ENCODE results near the gene C6orf15. TPM values are rescaled to one million over a fixed set of nuclear protein-coding genes. Genes with fewer than 3 reads are reported as not detected.
A peak's percentile ranks its signal among the peaks of the same experiment; 100 is the strongest.

Gene C6orf15
- total RNA-seq = 5.0 TPM

DNA sequence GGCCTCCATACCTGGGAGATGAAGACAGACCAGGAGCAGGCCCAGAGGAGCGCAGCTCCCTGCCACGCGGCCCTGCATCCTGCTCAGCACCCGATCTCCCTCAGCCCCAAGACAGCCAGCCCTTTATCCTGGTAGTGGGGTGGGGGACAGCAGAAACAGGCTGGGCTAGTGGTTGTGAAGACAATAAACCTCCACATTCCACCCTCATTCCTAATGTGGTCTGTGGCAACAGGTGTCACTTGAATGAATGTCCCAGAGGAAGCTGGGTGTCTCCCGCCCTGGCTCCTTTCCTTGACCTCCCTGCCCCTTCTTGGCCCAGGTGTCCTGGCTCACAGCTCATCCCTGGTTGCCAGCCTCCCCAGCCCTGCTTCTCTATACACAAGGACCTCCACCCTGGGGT, at the start of gene C6orf15:
C6orf15 (minus strand) TSS at position 98 of the 400 bp plus-strand sequence; CDS start at position 78, 20 bp downstream.
- DNase-seq = no peak

GRCh38 chr6:31161216-31162126, 49.1 kb upstream of the C6orf15 start:
- no peak for DNase-seq

DNA sequence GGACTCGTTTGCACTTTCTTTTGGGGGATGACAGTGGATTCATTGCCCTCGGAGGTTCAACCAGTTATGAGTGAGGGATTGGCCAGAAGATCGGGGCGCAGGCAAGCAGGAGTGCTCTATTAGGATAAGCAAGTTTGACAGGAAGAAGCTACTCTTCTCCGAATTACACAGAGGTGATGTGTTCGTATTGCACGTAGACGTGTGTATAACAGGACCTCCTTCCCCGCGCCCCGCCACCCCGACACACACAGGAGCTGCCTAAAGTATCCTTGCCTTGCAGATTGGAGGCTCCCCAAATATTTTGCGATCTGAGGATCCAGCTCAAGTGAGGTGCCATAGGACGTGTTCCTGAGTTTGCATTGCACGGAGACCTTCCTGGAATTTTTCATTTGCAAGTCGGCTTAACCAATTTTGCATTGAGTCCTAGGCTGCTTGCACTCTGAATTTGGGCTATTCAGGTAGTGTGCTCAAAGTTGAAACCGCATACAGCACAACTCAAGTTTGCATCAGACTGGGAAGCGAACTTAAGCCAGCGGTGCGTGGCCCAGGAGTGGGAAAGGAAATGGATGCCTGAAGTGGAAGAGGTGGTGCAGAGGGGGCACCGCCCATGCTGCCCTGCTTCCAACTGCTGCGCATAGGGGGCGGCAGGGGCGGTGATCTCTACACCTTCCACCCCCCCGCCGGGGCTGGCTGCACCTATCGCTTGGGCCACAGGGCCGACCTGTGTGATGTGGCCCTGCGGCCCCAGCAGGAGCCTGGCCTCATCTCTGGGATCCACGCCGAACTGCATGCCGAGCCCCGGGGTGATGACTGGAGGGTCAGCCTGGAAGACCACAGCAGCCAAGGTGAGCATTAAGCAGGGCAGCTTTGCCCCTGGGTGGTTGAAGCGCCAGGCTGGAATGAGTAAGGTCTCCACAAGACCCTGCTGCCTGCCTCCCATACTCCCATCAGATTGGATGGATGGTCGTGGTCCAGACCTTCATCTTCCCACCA, 46.8 kb upstream of the C6orf15 start:
- DNase-seq = peak; percentile 7

DNA sequence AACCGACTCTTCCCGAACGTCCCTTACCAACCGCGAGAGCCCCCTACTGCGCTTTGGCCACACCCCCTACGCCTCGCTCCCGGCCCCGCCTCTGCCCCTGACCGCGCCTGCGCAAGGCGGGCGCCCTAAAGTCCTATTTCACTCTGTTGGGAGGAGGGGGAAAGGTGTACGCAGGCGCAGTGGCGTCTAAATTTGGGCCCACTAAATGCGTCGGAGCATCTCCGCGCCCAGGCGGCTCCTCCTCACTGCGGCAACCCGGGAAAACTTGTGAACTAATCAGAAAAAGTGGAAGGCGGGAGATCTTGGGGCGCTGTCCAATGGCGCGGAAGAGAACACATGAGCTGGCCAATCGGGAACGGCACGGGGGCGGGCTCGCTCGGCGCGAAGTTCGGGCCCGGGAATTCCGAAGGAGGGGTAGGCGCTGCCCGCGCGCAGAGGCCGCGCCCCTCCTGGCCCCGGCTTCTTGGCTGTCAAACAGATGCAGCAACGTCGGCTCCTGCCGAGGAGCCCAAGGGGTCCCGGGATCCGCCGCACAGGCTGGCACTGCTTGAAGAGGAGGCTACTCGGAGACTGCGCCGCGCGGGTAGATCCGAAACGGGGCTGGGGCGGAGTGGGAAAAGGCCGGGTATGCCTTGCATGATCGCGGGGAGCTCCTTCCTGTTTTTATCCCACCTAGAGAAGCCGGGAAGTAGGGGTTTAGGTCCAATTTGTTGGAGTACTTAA, 45.9 kb upstream of the C6orf15 start, which contains the start of gene TCF19:
TCF19 (plus strand) TSS at position 450 of the 723 bp plus-strand sequence. CDS start 881 bp downstream, outside the sequence.
- DNase-seq = peak; percentile 100

DNA sequence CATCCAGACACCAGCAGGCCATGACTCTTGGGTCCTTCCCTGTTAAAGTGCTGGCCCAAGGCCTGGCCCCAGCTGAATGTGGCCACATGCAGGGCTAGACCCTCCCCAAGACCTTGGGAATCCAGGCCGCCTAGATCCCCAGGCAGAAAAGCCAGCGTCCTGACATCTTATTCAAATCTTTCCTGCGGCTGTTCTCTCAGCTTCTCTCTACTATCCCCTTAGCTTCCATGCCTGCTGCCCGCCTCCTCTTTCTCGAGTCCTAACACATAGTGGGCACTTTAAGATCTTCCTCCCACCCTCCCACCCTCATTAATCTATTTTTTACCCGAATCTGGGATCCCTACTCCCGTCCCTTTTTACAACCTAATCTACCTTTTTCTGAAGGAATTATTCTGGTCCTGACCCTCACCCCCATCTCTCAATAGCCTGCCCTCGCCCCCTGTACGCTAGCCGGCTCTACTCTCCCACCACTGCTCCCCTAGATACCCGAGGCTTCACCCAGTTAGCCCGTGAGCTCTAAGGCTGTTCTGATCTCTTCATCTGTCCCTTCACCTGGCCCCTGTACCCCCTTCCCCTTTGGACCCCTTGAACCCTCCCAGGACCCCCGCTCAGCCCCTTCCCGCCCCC, 45.3 kb upstream of the C6orf15 start, which contains the start of gene CCHCR1:
CCHCR1 (minus strand) TSS at position 290 of the 627 bp plus-strand sequence; CDS start at position 88, 202 bp downstream.
- DNase-seq = peak; percentile 10

- no peak for DNase-seq
These were observed 44.3 kb upstream of the C6orf15 start for GRCh38 chr6:31156641-31157040.

DNA sequence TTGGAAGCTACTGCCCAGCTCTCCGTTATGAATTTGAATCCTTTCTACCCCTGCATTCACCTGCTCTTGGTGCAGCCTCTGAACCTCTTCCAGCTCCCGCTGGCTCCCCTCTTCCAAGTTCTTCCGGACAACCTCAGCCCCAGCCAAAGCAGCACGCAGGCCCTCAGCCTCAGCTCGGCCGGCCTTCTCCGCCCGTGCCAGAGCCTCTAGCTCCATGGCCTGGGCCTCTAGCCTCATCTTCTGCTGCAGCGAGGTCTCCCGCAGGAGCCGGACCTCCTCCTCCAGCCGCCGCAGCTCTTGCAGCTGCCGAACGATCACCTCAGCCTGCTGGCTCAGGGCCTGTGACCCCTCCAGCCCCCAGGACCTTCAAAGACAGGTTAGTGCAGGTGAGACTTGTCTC, 42.1 kb upstream of the C6orf15 start:
- DNase-seq = no peak

GRCh38 chr6:31152781-31153180, 40.4 kb upstream of the C6orf15 start:
- DNase-seq = no peak

DNA sequence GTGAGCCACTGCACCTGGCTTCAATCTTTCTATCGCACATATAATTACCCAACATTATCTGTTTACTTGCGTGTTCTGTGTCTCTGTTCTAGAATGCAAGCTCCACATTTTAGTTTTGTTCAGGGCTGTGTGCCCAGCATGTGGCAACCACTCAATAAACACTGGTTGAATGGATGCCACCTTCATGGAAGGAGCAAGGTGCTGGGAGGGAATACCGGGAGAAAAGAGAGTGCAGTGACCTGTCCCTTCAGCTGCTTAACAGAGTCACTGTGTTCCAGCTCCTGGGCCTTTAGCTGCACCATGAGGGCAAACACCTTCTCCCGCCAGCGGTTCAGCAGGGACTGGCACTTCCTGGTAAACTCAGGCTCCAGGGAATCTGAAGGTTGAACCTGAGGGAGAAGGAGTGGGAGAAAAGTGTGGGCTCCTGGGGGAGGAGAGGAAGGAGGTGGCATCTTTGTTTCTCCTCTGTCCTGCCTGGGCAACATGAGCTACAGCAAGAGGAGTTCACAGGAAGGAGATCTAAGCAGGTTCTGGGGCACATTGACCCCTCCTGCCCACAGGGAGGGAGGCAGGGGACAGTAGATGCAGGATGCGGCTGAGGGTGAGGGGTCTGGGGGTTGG, 37.6 kb upstream of the C6orf15 start:
- no peak for DNase-seq

DNA sequence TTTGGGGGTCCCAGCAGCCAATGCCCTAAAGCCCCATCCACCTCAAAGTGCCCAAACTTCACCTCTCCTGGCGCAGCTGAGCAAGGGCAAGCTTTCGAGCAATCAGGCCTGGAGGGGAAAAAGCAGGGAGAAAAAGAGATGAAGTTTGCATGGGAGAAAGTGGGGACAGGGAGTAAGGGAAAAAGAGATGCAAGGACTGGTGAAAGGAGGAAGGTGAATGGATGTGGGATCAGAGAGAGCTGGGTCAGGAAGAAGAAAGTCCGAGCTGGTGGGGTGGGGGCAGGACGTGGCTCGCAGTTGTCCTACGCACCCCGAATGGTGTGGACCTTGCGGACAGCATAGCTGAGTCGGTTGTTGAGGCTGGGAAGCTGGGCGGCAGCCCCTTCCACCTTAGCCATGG, 33.0 kb upstream of the C6orf15 start:
- no peak for DNase-seq

- no peak for DNase-seq
These were observed 32.6 kb upstream of the C6orf15 start for GRCh38 chr6:31144970-31145340.

DNA sequence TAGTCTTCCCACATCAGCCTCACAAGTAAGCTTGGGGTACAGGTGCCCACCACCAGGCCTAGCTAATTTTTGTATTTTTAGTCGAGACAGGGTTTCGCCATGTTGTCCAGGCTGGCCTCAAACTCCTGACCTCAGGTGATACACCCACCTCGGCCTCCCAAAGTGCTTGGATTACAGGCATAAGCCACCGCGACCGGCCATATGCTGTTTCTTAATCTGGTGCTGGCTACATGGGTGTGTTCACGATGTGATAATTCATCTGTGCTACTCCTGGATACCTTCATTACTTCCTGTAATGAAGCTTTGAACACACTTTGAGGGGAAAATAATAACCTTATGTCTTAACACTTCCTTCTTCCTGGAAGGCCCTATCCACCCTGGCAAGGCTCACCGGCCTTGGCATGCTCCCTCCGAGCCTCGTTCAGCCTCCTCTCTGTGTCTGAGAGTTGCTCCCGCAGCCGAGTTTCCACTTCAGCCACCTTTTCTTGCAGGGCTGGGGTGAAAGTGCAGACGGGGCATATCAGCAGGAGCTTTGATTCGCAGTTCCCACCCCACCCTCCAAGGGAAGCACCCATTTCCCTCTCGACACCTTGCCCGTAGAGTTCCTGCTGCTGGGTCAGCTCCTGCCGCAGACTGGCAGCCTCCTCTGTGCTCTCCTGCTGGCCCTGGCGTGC, 32.1 kb upstream of the C6orf15 start:
- DNase-seq = no peak

GRCh38 chr6:31143148-31143547, 30.8 kb upstream of the C6orf15 start:
- peak; percentile 58 for DNase-seq

DNA sequence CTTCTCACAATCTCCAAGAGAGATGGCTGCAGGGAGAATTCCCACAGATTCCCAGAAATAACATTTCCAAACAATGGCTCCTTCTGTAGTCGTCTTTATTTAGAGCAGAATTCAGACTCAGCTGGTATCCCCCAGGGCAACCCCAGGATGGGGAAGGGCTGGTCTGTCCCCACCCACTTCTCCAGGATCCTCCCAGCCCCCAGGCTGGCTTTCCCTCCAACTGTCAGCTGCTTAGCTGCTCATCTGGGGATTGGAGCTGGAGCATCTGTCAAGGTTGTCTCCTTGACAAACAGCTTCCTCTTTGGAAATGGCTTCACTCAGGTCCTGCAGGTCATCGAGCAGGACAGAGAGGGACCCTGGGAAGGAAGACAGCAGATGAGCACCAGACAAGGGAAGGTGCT, 30.0 kb upstream of the C6orf15 start:
- DNase-seq = peak; percentile 48

GRCh38 chr6:31140643-31141042, 28.3 kb upstream of the C6orf15 start:
- no peak for DNase-seq

GRCh38 chr6:31139599-31139998, 27.2 kb upstream of the C6orf15 start:
- DNase-seq = no peak

- no peak for DNase-seq
These were observed 26.6 kb upstream of the C6orf15 start, which contains the start of gene PSORS1C2 for GRCh38 chr6:31138982-31139381. PSORS1C2 (minus strand) TSS chr6:31139066; CDS start chr6:31139026, 40 bp downstream.

DNA sequence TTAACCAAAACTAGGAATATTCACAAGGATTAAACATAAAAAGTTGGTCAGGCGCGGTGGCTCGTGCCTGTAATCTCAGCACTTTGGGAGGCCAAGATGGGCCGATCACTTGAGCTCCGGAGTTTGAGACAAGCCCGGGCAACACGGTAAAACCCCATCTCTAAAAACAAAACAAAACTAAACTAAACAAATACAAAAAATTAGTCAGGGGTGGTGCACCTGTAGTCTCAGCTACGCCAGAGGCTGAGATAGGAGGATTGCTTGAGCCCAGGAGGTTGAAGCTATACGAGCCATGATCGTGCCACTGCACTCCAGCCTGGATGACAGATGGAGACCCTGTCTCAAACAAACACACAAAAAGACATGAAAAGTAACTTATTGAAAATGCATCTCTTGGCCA, 23.3 kb upstream of the C6orf15 start:
- no peak for DNase-seq

GRCh38 chr6:31132806-31133205, 20.4 kb upstream of the C6orf15 start:
- DNase-seq = no peak

DNA sequence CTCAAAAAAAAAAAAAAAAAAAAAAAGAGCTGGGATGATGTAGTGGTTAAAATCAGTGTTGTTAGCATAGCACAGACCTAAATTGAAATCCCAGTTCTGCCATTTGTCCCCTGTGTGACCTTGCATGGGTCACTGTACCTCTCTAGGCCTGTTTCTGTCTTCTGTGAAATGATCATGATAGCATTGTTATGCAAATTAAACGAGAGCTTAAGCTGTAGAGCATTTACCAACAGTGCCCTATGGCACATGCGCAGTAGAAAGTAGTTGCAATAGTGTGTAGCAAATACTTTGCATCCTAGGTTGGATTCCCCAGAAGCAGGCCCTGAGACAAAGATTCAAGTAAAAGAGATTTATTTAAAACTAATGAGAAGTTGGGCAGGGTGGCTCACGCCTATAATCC, 19.2 kb upstream of the C6orf15 start:
- no peak for DNase-seq
